ENCODE measurements around the gene ANKRD33.

GRCh38 chr12:51874000-51874399 is 13.9 kb upstream of the ANKRD33 start:
- TF ChIP-seq RFX5 (IDR thresholded peaks at IDR 0.05; ENCODE audit: low read depth, low read length), result no peak
- no peak for TF ChIP-seq CTCF (conservative IDR thresholded peaks at IDR 0.05; ENCODE audit: low read depth, low read length)
- TF ChIP-seq POLR2A (IDR thresholded peaks at IDR 0.05; ENCODE audit: low read depth, low read length), result no peak
- no peak for TF ChIP-seq BHLHE40 (IDR thresholded peaks at IDR 0.05; ENCODE audit: low read depth, low read length)
- TF ChIP-seq, protein P1, sequence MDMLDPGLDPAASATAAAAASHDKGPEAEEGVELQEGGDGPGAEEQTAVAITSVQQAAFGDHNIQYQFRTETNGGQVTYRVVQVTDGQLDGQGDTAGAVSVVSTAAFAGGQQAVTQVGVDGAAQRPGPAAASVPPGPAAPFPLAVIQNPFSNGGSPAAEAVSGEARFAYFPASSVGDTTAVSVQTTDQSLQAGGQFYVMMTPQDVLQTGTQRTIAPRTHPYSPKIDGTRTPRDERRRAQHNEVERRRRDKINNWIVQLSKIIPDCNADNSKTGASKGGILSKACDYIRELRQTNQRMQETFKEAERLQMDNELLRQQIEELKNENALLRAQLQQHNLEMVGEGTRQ (IDR thresholded peaks at IDR 0.05; ENCODE audit: low read depth, low read length), result no peak

All from IMR-90 (cell line).